ACC112 (cell line): ENCODE measurements around the gene GNAZ.

Experiments used
- H2AFZ ChIP-seq: fragments of 200-600 bp; sonication (generic); one replicate; pipeline ENCODE4 v1.6.0; 2017; ENCODE audit warnings: antibody characterized with exemption, low read length; ENCODE audit not compliant: unreplicated experiment
- H3K27ac ChIP-seq: fragments of 200-600 bp; sonication (generic); 2 replicates; pipeline ENCODE4 v1.5.1; 2014; ENCODE audit warnings: low read depth, mild to moderate bottlenecking, antibody characterized with exemption, low read length, moderate library complexity
- H3K27me3 ChIP-seq: fragments of 200-600 bp; sonication (generic); 2 replicates; pipeline ENCODE4 v1.6.1; 2014; ENCODE audit warnings: mild to moderate bottlenecking, antibody characterized with exemption, low read length, moderate library complexity, mixed read lengths; ENCODE audit not compliant: insufficient read depth
- H3K36me3 ChIP-seq: fragments of 200-600 bp; sonication (generic); 2 replicates; pipeline ENCODE4 v1.6.1; 2016; ENCODE audit warnings: mild to moderate bottlenecking, antibody characterized with exemption, low read length, moderate library complexity, mixed read lengths; ENCODE audit not compliant: insufficient read depth
- H3K4me1 ChIP-seq: fragments of 200-600 bp; sonication (generic); one replicate; pipeline ENCODE4 v1.6.1; 2016; ENCODE audit warnings: low read length, mixed read lengths; ENCODE audit not compliant: insufficient read depth, unreplicated experiment, control insufficient read depth
- H3K4me3 ChIP-seq: fragments of 200-600 bp; sonication (generic); 2 replicates; pipeline ENCODE4 v1.5.1; 2014; ENCODE audit warnings: mild to moderate bottlenecking, low read depth, low read length
- H3K79me2 ChIP-seq: fragments of 200-600 bp; sonication (generic); one replicate; pipeline ENCODE4 v1.6.0; 2016; ENCODE audit warnings: low read length; ENCODE audit not compliant: control insufficient read depth, unreplicated experiment, insufficient read depth

The GNAZ gene

DNA sequence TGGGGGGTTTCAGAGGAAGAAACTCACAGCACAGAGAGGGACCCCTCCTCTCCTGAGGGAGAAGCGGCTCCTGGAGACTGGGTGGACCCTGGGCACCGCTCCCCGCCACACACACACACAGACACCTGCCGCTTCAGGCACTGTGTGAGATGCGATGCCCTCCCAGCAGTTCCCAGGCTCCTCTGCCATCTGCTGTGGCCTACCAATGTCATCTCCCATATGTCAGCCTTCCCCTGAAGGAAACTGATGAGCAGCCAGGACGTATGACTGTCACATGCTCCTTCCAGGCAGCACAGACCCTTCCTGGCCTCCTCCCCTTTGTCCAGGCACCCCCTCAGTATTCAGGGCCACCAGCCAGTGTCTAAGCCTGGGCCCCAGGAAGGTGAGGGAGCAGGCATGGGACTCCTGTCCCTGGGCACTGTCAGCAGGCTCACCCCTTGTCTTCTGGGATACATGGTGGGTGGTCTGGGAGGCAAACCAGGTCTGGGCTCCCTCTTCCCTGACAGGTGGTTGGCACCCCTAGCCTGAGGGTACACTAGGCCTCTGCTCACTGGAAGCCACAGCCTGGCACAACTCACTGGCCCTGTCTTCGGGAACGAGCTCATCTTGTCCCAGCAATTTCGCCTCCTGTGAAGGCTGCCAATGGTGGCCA lies 98.2 kb downstream of the GNAZ start:
- Histone ChIP-seq H2AFZ (no peak overlapping the region), H3K27ac (no peak overlapping the region), H3K4me1 (no peaks in the 10 kb centered on the region), H3K36me3 (no peaks in the 10 kb centered on the region), H3K4me3 (no peak overlapping the region), H3K27me3 (no peaks in the 10 kb centered on the region), H3K79me2 (no peaks in the 10 kb centered on the region)

- no peak overlapping the region for H3K4me3 ChIP-seq
- no peak overlapping the region for H3K27ac ChIP-seq
- no peaks in the 10 kb centered on the region for H3K36me3 ChIP-seq
- H2AFZ ChIP-seq, result no peak overlapping the region
- H3K4me1 ChIP-seq, result no peaks in the 10 kb centered on the region
- H3K27me3 ChIP-seq, result no peaks in the 10 kb centered on the region
- no peaks in the 10 kb centered on the region for H3K79me2 ChIP-seq
Measured at GRCh38 chr22:23169043-23169406, 98.7 kb downstream of the GNAZ start.
